Fibroblast of the aortic adventitia (primary cell): ENCODE measurements around the gene SLC30A3. TPM values are rescaled to one million over a fixed set of nuclear protein-coding genes. Genes with fewer than 3 reads are reported as not detected.
"Not testable (repeated sequence)": the region's sequence is repeated elsewhere in the genome, so short reads cannot be mapped to it uniquely, and the experiment has no call there.

Experiments used
- DNase-seq: peaks from one replicate; pipeline ENCODE4 v3.0.0-alpha.2; 2010; ENCODE audit warnings: low read depth
- H3K4me3 ChIP-seq: 2 replicates; pipeline ENCODE4 v1.5.1; 2011; ENCODE audit warnings: low read depth, mild to moderate bottlenecking, control low read depth, low read length, moderate library complexity
- CTCF ChIP-seq: IDR thresholded peaks from 2 replicates; pipeline ENCODE4 v1.5.1; 2011; ENCODE audit warnings: mild to moderate bottlenecking, low read length, control low read depth, inconsistent platforms; ENCODE audit not compliant: insufficient read depth
- total RNA-seq: library from RNA; depleted of rRNA; stranded (reverse); fragments of >200 nt; gene quantifications from 2 replicates; pipeline ENCODE4 v1.2.3, GENCODE V29; 2012; ENCODE audit warnings: low replicate concordance

The SLC30A3 gene
- total RNA-seq, 1 donor, result 0.09 TPM

GRCh38 chr2:27275211-27276150, 12.6 kb upstream of the SLC30A3 start, which contains the start of gene DNAJC5G:
Gene DNAJC5G (plus strand): TSS chr2:27275433. CDS start chr2:27276729, 1,296 bp downstream.
- TF ChIP-seq CTCF, result no peak
- DNase-seq, result no peak
- H3K4me3 ChIP-seq, result no peak within 1 kb of the TSS

DNA sequence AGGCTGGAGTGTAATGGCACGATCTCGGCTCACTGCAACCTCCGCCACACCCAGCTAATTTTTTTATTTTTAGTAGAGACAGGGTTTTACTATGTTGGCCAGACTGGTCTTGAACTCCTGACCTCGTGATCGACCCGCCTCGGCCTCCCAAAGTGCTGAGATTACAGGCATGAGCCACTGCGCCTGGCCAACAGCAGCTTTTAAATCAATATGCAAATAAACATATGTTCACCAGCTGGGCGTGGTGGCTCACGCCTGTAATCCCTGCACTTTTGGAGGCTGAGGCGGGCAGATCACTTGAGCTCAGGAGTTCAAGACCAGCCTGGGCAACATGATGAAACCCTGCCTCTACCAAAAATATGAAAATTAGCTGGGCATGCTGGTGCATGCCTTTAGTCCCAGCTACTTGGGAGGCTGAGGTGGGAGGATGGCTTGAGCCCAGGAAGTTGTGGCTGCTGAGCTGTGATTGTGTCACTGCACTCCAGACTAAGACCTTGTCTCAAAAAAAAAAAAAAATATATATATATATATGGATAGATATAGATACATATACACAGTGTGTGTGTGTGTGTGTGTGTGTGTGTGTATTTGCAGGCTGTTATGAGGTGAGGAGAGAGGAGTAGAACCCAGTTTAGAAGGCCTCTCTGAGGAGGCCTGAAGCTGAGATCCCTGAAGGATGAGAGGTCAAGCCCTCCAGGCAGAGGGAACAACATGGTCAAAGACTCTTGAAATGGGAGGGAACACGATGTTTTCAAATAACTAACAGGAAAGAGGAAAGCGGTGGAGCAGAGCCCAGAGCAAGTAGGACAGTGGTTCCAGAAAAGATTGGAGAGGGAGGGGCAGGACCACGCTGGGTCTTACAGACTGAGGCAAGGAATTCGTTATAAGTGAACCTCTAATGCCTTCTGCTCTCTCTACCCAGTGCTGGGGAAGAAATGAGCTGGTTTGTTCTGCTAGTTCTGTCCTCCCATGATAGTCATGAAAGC, 10.0 kb upstream of the SLC30A3 start:
- not testable (repeated sequence) for DNase-seq, H3K4me3 ChIP-seq

DNA sequence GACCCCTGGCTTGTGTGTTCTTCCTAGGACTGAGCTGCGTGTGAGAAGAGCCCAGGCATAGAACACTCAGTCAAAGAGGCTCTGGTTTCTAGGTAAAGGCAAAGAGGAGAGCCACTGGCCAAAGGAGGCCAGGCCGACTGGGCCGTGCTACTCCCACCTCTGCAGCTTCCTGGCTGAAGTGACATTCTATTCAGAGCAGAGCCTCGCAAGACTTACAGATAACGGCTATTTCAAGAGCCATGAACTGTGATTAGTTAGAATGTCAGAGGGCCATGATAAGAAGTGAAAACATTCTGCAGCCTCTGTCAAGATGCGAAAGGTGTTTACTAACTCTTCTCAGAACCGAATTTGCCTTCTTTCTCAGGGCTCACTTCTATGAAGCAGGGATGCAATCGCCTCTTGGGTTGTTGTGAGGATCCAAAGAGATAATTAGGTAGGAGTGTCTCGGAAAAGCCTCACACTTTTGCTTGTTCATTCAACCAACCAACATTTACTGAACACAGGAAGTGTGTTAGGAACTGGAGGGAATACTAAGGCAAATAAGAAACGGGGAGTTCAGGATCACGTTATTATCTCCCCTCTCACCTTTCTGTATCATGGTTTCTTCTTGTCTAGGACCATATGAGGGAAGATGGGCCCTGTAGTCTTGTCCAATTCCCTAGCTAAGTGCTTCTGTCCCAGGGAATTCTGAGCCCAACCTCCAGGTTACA, 8.9 kb upstream of the SLC30A3 start:
- TF ChIP-seq CTCF, result no peak
- DNase-seq, result no peak
- no peak overlapping the region for H3K4me3 ChIP-seq

DNA sequence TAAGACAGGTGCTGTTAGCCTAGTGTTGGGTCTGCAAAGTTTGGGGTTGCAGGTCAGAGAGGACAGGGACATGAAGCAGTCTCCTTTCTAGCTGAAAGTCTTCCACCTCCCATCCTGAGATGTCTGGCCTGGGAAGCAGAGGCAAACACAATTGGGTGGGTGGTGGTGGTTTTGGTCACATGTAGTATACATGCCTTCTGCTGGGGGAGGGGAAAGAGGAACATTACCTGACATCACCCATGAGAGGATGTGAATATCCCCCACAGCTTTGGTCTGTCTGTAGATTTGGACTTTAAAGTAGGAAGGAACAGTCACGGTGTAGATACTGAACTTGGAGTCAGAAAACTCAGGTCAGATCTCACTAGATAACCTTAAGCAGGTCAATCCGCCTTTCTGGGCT, 7.8 kb upstream of the SLC30A3 start:
- H3K4me3 ChIP-seq, result no peak overlapping the region
- no peak for TF ChIP-seq CTCF
- no peak for DNase-seq

DNA sequence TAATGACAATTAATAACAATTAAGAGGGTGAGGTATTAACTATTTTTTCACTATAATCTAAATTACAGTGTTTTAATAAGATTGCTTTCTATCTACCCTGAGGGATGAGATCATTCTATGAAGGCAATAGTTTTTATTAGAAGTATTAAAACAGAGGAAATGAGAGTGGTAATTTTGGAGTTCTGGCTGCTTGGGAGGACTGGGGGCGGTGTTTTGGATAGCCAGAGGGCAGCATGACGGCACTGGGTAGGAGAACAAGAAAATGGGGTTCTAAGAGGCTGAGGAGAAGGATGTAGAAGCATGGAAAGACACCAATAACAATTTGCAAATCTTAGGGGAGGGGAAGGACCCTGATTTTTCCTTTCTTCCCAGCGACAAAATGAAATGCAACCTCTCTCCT, 7.3 kb upstream of the SLC30A3 start:
- no peak for DNase-seq
- no peak overlapping the region for H3K4me3 ChIP-seq
- no peak for TF ChIP-seq CTCF

DNA sequence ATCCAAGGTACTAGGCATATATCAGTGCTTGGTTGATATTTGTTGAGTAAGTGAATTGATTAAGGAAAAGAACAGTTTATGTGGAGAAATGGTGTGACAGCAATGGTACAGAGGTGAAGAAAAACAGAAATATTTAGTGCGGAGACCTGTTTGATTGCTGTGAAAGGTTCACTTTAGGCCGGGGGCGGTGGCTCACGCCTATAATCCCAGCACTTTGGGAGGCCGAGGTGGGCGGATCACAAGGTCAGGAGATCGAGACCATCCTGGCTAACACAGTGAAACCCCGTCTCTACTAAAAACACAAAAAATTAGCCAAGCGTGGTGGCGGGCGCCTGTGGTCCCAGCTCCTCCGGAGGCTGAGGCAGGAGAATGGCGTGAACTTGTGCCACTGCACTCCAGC, 5.4 kb upstream of the SLC30A3 start:
- not testable (repeated sequence) for DNase-seq, H3K4me3 ChIP-seq

GRCh38 chr2:27265536-27265870, 2.7 kb upstream of the SLC30A3 start:
- H3K4me3 ChIP-seq, result no peak overlapping the region
- no peak for TF ChIP-seq CTCF
- no peak for DNase-seq
